GM19043 (cell line): Measurements from ENCODE around the gene GMCL2.
"Not testable (repeated sequence)": the region's sequence is repeated elsewhere in the genome, so short reads cannot be mapped to it uniquely, and the experiment has no call there.

Experiments
- ATAC-seq: cut with Tn5 transposase; IDR thresholded peaks from one replicate; pipeline ENCODE4 v1.9.1; 2021; ENCODE audit warnings: low read depth; ENCODE audit not compliant: unreplicated experiment

Gene GMCL2, protein sequence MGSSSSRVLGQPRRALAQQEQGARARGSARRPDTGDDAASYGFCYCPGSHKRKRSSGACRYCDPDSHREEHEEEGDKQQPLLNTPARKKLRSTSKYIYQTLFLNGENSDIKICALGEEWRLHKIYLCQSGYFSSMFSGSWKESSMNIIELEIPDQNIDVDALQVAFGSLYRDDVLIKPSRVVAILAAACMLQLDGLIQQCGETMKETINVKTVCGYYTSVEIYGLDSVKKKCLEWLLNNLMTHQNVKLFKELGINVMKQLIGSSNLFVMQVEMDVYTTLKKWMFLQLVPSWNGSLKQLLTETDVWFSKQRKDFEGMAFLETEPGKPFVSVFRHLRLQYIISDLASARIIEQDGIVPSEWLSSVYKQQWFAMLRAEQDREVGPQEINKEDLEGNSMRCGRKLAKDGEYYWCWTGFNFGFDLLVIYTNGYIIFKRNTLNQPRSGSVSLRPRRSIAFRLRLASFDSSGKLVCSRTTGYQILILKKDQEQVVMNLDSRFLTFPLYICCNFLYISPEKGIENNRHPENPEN

DNA sequence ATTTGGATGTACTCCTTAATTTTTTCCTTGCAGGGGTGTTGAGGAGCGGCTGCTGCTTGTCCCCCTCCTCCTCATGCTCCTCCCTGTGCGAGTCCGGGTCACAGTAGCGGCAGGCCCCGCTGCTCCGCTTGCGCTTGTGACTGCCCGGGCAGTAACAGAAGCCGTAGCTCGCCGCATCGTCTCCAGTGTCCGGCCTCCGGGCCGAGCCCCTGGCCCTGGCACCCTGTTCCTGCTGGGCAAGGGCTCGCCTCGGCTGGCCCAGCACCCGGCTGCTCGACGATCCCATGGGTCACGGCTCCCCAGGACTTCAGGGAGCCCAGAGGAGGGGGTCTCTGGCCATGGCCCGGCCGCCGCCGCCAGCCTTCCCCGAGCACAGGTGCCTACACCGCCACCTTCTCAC is at the start of gene GMCL2:
GMCL2 (minus strand) TSS at position 358 of the 400 bp plus-strand sequence; CDS start at position 286, 72 bp downstream.
- no peak for ATAC-seq

DNA sequence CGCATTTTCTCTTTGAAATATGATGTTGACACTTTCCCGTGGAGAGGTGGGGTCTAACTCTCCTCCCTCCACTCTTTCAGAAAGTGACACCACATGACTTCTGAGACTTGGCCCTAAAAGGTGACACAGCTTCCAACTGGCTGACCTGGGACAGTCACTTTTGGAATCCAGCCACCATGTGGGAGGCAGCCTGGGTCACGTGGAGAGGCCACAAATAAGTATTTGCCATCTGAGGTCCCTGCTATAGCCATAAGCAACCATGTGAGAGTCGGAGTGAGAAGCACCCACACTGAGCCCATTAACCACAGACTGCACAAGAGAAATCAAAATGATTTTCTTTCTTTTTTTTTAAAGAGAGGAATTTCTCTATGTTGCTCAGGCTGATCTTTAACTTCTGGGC is 49.5 kb upstream of the GMCL2 start:
- ATAC-seq: no peak

DNA sequence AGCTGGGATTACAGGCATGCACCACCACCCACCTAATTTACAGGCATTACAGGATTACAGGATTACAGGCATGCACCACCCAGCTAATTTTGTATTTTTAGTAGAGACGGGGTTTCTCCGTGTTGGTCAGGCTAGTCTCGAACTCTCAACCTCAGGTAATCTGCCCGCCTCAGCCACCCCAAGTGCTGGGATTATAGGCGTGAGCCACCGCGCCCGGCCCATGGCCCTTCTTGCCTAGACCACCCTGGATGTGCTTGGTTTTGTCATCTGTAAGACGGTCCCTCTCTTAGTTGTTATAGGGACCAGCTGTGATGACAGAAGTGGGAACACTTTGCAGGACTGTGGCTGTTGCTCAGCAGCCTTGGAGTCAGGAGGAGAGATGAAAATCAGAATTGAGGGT is 49.0 kb upstream of the GMCL2 start:
- no peak for ATAC-seq

DNA sequence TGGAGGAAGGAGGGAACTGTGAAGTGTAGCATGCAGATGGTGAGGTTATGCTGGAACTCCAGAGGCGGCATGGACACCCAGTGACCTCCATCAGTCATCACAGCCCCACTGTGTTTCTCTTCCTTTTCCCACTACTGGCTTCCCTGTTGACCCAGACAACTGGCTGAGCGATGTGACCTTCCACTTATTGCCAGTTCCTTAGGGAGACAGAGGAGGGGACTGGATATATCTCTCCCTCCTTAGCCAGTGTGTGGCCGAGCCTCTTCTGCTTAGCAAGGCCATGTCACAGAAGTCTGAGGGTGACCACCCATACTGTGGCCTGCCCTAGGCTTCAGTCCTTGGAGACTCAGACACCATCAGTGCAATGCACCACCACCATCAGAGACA is 48.4 kb upstream of the GMCL2 start:
- no peak for ATAC-seq

DNA sequence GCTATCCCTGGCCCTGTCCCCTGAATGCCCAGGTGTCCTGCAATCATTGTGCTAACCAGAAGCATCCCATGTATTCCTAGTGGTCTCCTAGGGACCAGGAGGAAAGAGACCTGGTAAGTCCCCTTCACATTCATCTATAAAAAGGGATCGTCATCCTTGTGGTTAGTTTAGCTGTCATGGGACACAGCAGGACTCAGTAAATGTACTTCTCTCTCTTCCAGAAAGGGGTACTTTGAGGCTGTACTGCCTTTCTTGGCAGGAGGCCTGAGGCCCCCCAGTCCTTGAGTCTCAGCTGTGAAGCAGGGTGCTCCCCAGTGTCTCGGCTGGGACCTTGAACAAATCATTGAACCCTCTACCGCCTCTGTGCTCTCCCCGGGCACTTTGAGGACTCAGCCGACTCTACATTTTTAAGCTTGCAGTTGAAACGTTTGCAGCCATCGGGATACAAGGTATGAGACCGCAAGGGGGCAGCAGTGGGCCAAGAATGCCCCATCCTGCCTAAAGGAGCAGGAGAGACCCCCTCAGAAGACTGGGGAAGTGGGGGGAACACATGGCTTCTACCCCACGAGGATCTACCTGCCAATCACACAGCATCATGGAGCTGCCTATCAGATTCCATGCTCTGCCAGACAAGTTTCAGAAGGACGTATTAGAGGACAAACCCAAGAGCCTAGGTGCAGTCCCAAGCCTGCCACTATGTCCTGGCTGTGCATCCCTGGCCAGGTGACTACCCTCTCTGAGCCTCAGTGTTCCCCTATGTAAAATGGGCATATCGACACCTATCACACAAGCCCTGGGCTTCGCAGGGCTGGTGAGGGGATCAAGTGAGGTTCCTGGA is 47.8 kb upstream of the GMCL2 start:
- peak; percentile 30 for ATAC-seq

DNA sequence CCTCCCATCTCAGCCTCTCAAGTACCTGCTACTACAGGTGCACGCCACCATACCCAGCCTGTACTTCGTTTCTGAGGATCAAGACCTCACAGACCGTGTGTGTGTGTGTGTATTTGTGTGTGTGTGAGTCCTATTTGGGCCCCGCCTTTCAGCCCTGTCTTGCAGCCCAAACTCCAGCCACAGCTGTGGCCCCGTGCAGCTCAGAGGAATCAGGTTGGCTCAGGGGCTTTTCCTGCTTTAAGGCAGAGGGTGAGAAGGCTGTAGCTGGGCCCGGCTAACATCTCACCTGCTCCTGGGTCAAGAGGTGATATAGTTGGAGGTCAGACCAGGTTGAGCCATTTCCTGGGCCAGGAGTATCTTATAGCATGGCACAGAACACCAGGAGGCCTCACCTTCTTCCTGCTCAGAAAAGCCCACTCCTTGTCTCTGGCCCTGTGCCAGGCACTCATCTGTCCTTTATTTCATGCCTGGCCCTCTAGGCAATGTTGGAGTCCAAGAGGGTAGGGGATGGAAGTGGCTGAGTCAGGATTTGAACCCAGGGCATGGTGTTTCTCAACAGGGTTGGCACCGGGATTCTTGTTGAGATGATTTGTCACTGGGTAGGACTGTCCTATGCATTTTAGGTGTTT is 47.1 kb upstream of the GMCL2 start:
- no peak for ATAC-seq

DNA sequence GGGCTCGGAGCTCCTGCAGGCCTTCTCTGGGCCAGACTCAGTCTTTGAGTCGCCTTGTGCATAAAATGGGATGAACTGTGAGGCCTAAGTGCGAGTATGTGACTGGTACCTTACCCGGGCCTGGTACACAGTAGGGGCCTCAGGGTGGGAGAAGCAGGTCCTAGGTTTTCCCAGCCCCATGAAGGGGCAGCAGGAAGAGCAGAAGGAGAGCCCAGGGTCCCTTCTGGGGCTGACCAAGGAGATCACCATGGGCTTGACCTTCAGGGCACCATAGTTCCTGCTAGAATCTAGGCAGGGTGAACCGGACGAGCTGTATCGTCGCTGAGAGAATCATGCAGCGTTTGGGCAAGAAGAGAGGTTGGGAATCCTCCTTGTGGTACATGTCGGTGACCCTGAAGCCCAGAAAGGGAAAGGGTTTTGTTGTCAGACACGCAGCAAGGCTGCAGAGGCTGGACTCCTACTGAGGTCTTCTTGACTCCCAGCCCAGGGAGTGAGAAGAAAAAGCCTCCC is 45.8 kb upstream of the GMCL2 start:
- no peak for ATAC-seq

DNA sequence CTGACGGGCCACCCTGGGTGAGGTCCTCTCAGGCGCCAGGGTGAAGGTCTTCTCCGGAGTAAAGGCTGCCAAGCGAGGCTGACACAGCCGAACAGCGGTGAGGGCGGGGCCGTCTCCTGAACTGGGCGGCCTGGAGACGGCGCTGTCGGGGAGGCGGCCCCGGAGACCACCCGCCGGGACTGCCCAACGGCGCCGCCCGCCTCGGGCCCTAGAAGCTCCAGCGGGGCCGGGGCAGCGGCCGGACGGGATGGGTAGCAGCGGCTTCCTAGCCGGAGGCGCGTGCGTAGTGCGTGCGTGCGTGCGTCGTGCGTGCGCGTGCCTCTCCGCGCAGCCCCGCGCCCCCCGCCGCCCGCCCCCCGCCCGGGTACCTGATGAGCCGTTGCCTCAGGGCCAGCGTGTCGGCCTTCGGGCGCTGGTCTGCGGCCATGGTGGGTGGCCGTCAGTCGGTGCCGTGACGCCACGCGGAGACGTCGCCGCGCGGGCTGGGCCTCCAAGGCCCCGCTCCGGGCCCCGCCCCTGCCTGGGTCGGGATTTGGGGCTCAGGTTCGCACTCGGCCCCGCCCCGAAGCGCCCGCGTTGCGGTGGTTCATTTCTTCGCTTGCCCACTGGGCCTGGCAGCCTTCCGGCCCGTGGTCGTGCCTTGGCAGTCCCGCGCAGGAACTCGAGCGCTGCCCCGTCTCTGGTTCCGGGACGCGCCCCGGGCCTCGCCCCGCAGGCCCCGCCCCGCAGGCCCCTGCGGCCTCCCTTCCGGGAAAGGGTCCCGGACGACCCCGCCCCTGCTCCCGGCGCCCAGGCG is 45.2 kb upstream of the GMCL2 start, which contains the start of gene PHYKPL:
PHYKPL (minus strand) TSS at position 679 of the 796 bp plus-strand sequence; CDS start at position 427, 252 bp downstream.
- peak; percentile 64 for ATAC-seq

DNA sequence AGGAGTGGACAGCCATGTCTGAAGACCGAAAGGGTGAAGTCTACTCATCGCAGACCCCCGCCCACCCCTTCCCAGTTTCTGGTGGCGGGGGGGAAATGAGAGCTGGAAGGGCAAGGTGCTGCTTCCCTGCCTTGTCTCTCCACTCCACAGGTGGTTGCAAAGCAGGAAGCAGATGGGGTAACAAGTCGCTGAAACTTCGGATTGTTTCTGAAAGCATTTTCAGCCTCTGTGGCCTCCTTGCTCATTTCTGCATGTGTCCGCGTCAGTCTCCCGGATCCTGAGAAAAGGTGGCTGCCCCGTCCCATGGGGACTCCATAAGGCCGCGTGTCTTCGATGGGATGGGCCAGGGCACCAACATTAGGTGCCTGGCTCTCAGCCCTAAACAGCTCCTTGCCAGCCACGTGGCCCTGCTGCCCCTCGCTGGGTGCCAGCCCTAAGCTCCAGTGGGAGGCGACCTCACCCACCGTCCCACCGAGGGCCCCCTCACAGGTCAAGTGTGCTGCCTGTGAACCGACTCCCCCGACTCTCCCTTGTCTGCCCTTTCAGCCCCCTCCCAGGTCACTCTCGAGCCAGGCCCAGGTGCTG is 44.5 kb upstream of the GMCL2 start:
- no peak for ATAC-seq

DNA sequence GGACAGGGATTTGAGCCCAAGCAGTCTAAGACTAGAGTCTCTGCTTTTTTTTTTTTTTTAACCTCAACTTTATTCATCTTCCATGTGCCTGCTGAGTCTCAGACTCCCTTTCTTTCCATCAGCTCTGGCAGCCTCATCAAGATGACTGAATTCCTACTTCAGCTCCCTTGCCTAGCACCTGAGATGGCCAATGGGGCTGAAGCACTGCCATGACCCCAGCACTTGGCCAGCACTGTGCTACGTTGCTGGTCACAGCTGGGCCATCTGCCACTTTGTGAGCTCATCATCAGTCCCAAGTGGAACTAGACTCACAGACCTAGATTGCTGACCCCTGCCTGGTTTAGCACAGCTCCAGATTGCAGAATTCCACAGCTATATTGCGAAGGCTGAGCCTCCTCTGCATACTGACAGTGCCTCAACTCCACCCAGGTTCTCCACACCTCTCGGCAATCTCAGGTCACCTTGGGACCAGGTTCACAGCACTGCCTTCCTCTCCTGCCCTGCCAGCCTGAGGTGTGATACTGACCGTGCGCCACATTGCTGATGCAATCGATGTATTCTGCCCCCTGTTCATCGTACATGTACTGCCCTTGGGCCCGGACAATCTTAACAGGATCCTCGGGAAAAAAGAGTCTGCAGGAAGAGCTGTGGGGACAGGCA is 43.8 kb upstream of the GMCL2 start:
- no peak for ATAC-seq

DNA sequence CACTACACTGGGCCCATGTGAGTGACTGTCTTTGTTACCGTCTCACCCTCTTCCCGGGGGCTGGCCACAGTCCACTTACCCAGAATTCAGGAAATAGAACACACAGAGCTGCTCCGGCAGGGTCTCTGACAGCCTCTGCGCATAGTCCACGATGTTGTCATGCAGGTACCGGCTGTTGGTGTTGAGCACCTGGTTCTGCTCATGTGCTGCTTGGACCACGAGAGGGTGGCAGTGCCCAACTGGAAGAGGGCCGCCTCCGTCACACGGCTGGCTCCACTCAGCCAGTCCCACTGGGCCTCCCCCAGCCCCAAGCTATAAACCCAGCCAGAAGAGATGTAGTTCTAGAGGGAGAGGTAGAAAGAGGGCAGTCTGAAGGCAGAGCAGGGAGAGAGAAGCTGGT is 42.7 kb upstream of the GMCL2 start:
- ATAC-seq: no peak

DNA sequence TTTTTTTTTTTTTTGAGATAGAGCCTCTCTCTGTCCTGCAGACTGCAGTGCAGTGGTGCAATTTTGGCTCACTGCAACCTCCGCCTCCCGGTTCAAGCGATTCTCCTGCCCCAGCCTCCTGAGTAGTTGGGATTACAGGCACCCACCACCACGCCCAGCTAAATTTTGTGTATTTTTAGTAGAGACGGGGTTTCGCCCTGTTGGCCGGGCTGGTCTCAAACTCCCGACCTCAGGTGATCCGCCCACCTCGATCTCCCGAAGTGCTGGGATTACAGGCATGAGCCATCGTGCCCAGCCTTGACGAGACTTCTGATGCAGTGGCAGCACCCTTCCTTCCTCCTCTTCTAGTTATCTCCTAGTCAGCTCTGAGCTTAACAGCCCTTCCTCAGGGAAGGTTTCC is 41.9 kb upstream of the GMCL2 start:
- ATAC-seq: not testable (repeated sequence)

DNA sequence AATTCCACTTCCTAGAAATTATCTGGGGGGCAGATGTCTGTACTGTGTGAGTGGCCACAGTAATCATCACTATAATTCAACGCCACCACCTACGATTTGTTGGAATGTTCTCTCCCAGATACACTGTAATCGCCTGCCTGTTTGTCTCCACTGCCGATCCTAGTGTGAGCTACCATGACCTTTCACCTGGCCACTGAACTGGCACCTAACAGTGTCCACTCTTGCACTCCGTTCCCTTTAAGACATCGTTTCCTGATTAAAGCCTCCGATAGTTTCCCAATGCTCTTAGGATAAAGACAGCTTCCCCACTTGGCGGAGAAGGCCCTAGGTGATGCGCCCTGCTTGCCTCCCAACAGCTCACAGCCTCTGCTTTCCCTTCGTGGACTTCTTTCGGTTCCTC is 41.4 kb upstream of the GMCL2 start:
- ATAC-seq: no peak

DNA sequence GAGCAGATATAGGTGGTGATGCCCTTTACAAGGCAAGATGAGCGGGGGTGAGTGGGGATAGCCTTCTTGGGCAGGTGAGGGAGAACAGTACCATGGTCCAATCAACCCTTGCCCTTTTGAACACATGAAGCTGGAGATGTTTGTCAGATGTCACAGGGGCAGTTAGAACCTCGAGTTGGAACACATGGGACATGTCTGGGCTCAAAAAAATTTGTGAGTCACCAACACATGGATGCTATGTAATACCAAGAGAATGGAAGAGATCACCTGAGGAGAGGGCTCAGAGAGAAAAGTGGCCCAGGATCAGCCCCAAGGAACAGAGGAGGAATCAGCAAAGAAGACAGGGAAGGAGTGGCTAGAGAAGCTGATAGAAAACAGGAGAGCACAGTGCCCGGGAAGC is 40.8 kb upstream of the GMCL2 start:
- no peak for ATAC-seq

DNA sequence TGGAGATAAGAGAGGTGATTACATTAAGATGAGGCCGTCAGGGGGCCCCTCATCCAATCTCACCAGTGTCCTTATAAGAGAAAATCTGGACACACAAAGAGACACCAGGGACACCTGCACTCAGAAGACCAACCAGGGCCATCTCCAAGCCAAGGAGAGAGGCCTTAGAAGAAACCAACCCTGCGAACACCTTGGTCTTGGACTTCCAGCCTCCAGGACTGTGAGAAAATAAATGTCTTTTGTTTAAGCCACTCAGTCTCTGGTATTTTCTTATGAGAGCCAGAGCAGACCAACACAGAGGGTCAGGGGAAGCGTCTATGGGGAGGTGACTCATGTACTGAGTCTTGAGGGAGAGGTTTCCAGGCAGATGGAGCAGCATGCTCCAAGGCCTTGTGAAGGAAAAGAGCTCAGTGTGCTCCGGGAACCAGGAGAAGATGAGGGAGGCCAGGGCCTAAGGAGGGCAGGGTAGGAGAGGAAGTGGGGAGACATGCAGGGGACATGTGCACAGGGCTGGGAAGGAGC is 40.0 kb upstream of the GMCL2 start:
- no peak for ATAC-seq

DNA sequence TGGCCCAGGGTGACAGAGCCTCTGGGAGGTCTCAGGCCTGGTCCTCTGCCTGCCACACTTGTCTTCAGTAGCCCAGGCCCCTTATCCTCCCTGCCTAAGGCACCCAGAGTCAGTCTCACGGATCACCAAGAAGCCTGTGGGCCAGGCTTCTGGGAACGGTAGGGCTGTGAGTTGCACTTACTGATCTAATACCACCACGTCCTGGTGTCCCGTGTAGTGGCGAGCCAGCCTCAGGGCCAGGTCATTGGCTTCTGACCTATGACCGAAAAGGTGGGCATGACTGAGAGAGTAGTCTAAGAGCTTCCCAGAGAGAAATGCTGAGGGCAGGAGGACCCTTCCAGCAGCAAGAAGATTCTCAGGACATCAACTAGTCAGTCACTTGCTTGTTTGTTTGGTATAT is 38.0 kb upstream of the GMCL2 start:
- ATAC-seq: no peak

DNA sequence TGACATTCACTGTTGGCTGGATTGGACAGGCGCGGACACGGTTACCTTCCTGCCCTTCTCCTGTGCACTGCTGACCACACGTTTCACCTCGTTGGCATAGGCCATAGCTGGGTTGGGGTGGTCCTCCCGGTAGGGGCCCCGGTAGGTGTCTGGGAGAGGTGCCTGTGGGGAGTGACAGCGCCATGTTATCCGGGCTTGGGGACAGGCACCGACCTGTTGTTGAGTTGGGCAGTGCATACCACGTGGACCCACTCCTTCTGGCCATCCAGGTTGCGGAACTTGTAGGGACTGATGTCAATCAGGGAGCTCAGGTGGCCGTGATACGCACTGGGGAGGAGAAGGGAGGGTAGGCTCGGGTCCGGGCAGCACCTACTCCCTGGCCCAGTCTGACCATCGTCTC is 37.2 kb upstream of the GMCL2 start:
- ATAC-seq: no peak

DNA sequence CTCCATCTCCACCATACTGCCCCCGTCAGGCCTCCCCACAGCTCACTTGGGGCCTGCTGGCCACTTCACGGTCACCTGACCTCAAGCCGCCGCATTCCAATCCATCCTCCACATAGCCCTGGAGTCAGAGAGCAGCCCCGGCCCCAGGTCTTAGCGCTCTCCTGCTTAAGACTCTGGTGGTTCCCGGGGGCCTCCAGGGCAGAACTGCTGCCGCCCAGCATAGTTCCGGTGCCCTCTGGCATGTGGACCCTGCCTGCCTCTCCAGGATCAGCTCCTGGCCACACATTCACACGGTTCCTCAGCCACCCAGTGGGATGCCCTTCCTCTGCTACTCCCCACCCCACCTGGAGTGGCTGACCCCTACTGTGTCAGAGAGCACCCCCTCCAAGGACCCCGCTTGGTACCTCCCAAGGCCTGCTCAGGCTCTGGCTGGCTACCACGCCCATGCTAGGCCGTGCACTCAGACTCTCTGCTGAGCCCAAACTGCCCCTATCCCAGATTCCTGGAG is 36.7 kb upstream of the GMCL2 start:
- no peak for ATAC-seq
